GM19468 (cell line): ENCODE data around the gene MRPL23.

ENCODE experiments used
- ATAC-seq: cut with Tn5 transposase; IDR thresholded peaks from one replicate; pipeline ENCODE4 v1.9.1; 2021; ENCODE audit warnings: mild to moderate bottlenecking, moderate library complexity, moderate number of reproducible peaks; ENCODE audit not compliant: unreplicated experiment; ENCODE audit errors: extremely low read depth

Gene MRPL23

DNA sequence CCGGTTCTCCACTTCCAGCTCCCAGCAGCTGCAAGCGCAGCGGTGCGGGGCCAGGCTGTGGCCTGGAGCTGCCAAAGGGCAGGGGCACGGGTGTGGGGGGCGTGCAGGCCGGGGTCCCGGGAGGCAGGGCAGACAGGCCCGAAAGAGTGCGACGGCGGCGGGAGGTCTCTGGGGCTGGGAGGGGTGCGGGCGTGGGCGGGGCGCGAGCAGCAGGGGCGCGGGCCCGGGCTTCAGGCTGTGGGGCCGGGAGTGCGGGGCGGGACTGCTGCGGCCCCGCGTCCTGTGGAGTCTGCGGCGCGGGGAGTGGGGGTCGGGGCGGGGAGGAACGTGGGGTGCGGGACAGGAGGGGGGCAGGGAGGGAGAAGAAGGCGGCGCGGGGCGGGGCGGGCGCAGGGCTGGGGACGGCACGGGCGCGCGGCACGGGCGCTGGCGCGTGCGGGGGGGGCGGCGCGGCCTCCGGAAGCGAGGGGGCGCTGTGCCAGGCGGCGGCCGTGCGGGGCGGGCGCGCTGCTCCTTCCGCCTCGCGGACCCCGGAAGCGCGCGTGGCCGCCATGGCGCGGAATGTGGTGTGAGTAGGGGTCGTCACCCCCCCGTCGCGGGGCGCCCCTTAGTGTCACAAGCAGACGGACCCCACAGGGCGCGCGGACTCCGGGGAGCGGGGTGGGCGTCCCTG lies at the start of gene MRPL23:
Gene MRPL23, plus strand, starts transcription at position 521 of the 673 bp plus-strand sequence. Its CDS starts 31 bp downstream, at position 552.
- ATAC-seq, result peak; percentile 39

DNA sequence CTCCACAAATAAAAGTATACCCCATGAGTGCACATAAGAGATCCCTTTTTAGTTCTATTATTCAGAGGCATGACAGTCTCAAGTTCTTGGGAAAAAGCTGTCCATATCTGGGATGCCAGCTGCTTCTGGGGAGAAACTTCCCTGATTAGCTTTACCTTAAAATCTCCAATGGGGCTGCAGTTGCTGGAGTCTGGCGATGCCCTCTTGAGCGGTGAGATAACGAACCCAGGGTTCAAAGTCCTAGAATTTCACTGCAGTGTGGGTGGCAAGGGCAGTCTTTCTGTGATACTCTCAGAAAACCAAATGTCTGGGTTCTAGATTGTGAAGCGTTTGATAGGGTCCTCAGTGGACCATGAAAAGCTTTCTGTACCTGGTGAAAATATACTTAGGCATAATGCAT lies 48.0 kb upstream of the MRPL23 start:
- ATAC-seq, result no peak

DNA sequence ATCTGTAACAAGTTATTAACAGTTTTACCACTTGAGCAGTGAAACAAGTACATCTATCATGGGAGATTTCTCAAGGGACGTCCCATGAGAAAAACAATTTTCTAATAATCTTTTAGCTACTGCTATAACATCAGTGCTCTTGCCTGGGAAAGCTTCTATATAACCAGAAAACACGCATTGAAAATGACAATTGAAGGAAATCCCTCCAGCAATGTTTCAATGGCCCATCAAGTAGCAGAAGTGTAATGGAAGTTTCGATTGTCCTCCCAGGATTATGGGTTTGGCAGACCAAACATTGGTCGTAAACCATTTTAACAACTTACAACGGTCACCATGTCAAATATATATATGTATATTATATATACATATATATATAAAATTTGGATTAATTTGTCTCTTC lies 47.4 kb upstream of the MRPL23 start:
- no peak for ATAC-seq

DNA sequence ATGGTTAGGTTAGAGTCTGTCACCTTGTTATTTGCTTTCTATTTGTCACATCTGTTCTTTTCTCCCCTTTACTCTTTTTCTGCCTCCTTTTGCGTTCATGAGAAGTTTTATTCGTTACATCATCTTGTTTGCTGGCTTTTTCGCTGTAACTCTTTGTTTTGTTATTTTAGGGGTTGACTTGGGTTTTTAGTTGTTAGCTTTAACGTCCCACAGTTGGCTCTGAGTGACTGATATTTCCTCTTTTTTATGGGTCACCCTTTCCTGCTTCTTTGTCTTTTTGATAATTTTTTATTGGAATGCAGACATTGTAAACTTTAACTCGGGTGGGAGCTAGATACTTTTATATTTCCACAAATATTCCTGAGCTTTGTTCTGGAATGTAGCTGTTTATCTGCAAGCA lies 41.0 kb upstream of the MRPL23 start:
- ATAC-seq, result no peak

DNA sequence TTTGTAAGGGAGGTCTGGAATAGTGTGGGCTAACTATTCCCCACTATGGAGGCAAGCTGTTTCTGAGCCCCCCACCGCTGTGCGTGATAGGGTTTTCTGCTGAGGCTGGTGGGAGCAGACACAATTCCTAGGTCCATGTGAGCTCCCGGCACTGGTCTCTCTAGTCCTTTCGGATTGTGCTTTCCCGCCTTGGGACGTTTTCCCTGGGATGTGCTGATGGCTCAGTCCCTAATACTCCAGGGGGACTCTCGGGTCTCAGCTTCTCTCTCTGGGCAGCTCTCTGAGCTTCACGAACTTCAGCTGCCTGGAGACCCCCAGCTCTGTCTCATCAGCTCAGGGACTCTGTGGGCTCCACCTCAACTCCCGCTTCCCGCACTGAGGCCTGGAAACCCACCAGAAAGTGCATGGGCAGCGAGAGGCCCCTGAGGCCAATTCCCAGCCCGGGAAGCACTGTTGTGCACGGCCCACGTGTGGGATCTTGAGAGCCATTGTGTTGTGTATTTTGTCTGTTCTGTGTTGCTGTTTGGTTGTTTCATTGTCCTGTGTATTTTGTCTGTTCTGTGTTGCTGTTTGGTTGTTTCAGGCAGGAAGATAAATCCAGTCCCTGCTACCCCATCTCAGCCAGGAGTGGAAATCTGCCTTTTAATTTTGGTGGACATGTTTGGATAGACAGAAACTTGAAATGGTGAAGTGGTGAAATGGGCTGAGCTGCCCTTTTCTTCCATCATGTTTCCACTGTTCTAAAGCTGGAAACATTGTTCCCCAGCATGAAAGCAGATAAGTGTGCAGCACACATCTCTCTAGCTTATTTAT lies 40.3 kb upstream of the MRPL23 start:
- ATAC-seq, result no peak

DNA sequence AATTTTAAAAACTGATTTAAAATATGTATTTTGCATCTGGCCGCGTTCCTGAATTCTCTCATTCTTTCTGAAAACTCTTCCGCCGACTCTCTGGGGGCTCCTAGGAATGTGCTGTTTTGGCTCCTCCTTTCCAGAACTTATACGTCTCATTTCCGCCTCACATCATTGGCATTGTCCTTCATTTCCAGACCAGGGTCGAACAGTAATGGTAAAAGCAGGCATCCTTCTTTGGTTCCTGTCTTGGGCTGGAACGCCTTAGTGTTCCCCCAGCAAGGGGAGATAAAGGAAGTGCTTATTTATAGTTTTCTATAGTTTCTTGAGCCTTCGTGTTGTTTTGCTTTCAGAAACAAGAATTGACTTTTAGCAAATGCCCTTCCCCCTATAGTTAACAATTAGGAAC lies 38.5 kb upstream of the MRPL23 start:
- no peak for ATAC-seq

DNA sequence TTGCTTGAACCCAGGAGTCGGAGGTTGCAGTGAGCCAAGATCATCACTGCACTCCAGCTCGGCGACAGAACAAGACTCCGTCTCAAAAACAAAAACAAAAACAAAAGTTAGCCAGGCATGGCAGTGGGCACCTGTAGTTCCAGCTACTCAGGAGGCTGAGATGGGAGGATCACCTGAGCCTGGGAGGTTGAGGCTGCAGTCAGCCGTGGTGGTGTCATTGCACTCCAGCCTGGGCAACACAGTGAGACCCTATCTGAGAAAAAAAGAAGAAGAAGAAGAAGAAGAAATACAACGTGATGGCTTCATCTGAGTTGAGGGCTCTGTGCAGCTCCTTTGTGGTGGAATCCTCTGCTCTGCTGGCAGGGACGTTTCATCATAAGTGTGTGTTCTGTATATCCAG lies 37.6 kb upstream of the MRPL23 start:
- no peak for ATAC-seq

DNA sequence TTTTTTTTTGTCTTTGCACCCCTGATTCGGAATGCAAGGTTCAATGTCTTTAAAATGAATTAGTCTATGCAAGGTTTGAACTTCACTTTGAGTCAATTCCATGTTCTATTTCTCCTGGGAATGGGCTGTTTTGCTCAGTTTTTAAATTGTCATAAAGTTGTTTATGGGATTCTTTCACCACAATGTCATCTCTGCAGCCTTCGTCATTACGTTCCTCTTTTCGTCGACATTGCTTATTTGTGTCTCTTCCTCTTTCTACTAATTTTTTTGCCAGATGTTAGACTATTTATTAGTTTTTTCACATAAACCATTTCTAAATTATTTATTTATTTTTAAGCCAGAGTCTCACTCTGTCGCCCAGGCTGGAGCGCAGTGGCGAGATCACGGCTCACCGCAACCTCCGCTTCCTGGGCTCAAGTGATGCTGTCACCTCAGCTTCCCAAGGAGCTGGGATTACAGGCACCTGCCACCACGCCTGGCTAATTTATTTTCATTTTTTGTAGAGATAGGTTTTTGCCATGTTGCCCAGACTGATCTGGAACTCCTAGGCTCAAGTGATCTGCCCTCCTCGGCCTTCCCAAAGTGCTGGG lies 34.7 kb upstream of the MRPL23 start:
- no peak for ATAC-seq

DNA sequence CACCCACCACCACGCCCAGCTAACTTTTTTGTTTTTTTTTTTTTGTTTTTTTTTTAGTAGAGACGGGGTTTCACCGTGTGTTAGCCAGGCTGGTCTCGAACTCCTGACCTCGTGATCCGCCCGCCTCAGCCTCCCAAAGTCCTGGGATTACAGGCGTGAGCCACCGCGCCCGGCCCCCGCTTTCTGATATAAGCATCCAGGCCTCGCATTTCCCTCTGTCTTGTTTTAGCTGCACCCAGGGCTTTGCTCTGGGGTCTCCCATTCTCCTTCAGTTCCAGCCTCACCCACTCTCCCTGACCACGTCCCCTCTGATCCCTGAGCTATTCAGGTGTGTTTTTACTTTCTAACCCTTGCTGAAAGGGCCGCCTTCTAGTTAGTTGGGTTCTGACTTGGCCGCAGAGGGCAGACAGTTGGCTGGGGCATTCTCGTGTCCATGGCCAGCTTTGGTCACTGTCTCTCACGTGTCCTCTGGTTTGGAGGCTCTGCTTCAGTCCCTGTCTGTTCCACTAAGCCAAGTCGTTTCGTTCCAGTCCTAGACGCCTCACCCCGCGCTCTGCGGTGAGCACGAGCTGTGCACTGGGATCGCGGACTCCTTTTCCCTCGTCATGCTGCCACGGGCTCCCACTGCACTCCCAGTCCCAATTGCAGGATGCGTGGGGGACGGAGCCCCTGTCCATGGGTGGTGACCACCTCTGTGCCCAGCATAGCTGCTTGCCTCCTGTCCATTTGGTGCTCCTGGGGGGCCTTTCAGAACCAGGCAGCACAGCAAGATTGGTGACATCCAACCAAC lies 33.7 kb upstream of the MRPL23 start:
- no peak for ATAC-seq

DNA sequence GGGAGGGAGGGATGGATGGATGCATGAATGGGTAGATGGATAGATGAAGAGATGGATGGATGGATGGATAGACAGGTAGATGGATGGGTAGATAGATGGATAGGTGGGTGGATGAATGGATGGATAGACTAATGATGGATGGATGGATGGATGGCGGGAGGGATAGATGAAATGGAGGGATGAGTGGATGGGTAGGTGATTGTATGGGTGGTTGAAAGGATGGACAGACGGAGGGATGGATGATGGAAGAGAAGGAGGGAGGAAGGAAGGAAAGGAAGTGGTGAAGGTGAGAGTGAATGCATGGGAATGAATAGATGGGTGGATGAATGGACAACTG lies 31.4 kb upstream of the MRPL23 start:
- ATAC-seq, result no peak

DNA sequence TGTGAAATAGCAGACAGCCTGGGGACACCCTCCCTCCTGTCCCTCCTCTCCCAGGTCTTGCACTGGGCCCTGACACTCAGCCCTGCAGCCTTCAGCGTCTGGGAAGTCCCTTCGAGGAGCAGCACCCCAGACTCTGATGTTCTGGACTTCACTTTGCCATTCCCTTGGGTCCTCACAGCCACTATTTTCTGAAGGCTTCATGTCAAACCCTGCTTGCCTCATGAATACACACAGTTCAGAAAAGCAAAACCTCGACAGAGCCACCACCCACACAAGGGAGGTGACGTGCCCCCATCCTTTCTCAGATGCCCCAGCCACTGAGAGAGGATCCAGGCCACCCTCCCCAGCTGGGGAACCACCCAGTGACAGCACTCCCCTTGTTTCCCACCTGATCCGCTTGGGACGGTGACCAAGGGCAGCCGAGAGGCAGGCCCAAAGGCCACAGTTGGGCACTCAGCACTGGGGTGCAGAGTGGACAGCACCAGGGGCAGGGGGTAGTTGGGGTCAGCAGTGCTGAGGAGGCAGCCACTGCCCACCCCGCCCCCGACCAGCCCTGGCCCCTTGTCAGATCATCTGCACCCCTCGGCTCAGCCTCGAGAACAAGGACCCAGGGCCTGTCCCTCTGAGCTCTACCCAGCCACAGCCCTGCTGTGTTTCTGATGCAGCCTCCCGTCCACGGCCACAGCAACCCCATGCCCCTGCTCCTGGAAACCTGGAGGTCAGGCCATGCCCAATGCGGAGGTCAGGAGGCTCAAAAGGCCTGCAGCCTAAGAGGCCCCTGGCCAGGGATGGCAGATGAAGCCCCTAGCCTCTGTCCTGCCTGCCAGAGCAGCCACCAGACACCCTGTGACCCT lies 30.8 kb upstream of the MRPL23 start:
- no peak for ATAC-seq

DNA sequence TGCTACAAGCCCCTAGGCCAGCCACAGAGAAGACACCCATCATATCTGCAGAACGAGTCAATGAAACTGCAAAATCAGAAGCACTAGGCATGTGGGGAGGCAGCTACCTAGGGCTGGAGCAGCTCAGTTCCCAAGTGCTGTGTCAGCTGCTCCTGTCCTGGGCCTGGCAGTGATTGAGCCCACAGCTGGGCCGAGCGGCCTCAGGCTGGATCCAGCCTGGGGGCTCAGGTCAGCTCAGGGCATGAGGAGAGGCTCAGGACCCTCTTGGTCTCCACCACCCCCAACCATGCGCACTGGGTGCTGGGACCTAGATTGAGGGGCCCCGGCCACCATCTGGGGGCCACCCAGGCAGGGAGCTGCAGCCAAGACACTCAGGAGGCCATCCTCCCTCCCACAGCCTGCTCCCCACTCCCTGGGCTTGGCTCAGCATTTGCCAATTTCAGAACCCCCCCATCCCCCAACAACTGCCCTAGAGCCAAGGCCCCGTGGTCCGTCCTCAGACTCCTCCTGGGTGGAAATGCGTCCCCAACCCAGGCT lies 30.1 kb upstream of the MRPL23 start:
- ATAC-seq, result no peak

DNA sequence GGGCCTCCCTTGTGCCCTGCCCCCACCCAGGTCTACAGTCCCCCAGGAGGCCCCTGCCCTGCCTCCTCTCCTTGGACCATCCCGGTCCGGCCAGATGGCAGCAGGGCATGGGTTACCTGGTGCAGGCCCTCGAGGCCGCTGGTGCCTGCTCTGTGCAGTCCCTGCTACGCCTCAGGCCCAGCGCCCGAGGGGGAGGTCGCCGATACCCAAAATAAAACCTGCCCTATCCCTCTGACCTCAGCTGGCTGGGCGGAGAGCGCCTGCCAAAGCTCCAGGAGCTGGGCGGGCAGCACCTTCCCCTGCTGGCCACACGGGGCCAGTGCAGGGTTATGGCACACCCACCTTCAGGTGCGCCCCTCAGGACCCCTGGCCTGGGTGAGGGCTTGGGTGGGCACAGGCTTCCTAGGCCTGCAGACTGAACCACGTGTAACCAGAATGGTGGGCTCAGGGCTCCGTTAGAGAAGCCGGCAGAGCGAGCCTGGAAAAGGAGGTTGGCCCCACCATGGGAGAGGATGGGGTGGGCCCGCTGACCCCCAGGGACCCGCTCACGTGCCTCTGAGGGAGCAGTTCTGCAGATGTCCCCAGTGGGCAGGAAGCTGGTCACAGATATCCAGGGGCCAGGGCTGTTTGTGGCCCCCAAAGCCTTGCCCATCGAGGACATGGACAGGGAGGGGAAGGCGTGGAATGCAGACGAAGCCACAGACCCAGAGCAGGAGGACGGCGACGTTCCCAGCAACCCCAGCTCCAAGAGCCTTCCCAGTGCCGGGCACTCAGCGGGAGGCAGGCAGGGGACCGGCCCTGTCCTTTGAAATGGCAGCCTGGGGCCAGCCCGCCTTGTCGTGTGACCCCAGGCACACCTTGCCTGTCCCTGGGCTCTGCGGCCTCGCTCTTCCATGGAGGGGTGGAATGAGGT lies 29.4 kb upstream of the MRPL23 start:
- ATAC-seq, result no peak

DNA sequence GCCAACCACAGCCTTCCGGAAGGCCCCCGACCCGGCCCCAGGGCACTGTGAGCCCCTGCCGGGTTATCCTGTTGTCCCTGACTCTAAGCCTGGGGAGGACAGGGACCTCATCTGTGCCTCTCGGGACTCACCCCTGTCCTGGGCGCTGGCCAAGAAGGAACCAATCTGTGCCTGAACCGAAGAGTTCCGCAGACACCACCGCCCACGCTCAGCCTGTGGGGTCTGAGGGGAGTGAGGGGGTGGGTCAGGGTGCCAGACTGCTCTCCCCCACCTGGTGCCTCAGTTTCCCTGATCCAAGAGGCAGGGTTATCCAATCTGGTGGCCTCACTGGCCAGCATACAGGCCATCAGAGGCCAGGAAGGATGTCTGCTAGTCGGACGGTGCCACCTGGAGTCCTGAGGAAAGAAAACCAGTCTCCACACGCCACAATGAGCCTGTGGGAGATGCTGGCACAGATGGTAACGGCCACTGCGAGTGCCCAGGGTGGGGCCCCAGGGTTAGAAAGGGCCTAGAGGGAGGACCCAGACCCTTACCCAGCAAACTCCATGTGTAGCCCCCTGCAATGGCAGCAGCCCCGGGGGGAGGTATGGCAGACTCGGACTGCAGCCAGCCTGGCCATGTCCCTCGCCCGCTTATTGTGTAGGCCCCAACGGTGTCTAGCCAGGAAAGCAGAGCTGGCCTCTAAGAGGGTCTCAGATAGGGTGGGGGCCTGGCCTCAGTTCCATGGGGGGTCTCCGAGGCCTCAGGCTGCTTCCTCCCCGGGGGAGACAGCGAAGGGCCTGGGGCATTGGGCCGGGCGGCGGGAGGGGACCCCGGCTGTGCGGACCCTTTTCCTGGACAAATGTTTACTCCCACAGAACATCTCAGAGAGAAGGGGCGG lies 28.5 kb upstream of the MRPL23 start:
- ATAC-seq, result no peak

DNA sequence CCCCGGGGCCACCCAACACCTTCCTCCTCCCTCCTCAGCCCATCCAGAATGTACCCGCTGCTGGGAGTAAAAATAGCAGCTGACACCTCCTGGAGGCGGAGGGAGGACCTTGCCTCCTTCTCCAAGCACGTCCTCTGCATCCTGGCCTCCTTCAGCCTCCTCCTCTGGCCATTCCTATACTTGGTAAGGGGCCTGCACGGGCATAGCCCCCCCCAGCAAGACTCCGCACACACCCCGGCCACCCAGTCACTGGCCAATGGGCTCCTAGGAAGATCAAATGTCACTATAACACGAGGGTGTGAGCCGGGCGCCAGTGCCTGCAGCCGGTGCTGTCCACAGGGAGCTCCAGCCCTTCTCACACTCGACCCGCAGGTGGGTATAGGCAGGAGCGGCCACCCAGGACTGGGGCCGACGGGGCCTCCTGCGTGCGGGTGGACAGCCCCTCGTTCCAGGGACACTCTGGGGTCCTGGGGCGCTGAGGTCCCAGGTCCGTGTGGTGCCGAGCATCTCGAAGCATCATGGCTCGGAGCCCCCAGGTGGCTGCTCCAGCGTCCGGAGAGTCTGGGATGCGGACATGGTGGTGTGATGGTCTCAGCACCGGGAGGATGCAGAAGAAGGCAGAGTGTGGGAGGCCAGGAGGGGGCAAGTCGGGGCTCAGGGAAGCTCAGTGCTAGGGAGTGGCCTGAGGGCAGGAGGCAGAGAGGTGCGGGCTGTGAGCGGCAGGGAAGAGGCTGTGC lies 27.6 kb upstream of the MRPL23 start, which contains the start of gene TNNT3:
Gene TNNT3, plus strand, starts transcription at position 313 of the 737 bp plus-strand sequence. CDS start 3,172 bp downstream, outside the sequence.
- ATAC-seq, result no peak

DNA sequence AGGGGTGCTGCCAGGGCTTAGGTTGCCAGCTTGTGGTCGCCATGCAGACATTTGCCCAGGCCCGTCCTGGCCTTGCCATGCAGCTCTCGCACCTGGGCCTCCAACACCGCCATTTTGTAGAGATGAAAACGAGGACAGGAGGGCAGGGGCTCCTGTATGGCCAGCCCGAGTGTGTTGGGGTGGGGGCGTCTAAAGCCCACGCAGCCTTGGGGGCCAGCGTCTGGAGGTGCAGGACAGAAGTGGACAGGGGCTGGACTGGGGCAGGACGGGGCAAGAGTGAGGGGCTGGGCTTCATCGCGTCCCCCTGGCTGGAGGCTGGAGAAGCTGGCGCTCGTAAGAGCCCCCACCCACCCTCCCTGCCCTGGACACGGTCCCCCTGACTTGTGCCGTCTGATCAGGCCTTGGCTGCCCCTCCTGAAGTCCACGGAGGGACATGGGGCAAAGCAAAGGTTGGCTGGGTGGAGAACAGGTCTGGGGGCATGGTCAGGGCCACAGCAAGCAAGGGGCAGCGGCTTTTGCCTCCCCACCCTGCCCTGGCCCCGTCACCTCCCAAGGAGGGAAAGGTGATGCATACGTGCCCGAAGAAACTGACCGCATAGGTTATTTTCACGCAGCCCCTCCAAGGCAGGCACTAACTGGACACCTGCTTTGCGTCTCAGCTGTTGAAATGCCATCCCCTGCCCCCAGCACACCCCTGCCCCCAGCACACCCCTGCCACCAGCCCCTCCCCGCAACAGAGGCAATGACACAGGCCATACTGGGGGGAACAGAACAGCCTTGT lies 26.8 kb upstream of the MRPL23 start:
- ATAC-seq, result no peak
